Vagina (tissue), 2 donors: ENCODE data around the gene ETV4. TPM values are rescaled to one million over a fixed set of nuclear protein-coding genes. Genes with fewer than 3 reads are reported as not detected.

Source experiments
- DNase-seq, 2 donors: peaks; one replicate each; pipeline ENCODE4 v3.0.0-alpha.2; 2017; ENCODE audit errors: extremely low spot score in 2 of 2
- H3K27ac ChIP-seq: fragments of 200-600 bp; sonication (generic); one replicate; pipeline ENCODE4 v1.5.1; 2019
- H3K27me3 ChIP-seq: fragments of 200-600 bp; sonication (generic); one replicate; pipeline ENCODE4 v1.5.1; 2019
- H3K36me3 ChIP-seq, 2 donors: fragments of 200-600 bp; sonication (generic); one replicate each; pipeline ENCODE4 v1.5.1; 2017 to 2019
- H3K4me1 ChIP-seq: fragments of 200-600 bp; sonication (generic); one replicate; pipeline ENCODE4 v1.5.1; 2019
- H3K4me3 ChIP-seq, 2 donors: fragments of 200-600 bp; sonication (generic); 1 replicate in 1 of 2; 2 replicates in 1 of 2; pipeline ENCODE4 v1.5.1; 2016 to 2019
- H3K9me3 ChIP-seq: fragments of 200-600 bp; sonication (generic); one replicate; pipeline ENCODE4 v1.5.1; 2019
- CTCF ChIP-seq, 3 experiments: fragments of 450-650 bp in 2 of 3; fragments of 200-600 bp in 1 of 3; sonication (generic) in 1 of 3; IDR thresholded peaks; one replicate each; pipeline ENCODE4 v1.5.1; 2017 to 2019; ENCODE audit warnings: antibody characterized with exemption in 3 of 3, mild to moderate bottlenecking in 2 of 3, moderate library complexity in 2 of 3
- POLR2A ChIP-seq, 2 donors: fragments of 450-650 bp; IDR thresholded peaks; one replicate each; pipeline ENCODE4 v1.6.1; 2017; ENCODE audit warnings: antibody characterized with exemption in 2 of 2, mild to moderate bottlenecking in 2 of 2, moderate library complexity in 2 of 2
- POLR2AphosphoS5 ChIP-seq, 2 donors: sonication (generic); formaldehyde crosslinking; IDR thresholded peaks; one replicate each; pipeline ENCODE4 v1.9.0; 2017; ENCODE audit warnings: antibody characterized with exemption in 2 of 2, mild to moderate bottlenecking in 2 of 2, low read depth in 1 of 2; ENCODE audit not compliant: insufficient read depth in 1 of 2
- intact Hi-C: fragments of 100-400 bp; cut with DNase I; formaldehyde crosslinking; loops from one replicate; pipeline ENCODE4 v1.15.1; 2023
- total RNA-seq: library from RNA; depleted of rRNA; stranded (reverse); fragments of >200 nt; gene quantifications from one replicate; pipeline ENCODE4 v1.2.3, GENCODE V29; 2016

The ETV4 gene
- total RNA-seq, 1 donor from 2014 or later, result 5.4 TPM

DNA sequence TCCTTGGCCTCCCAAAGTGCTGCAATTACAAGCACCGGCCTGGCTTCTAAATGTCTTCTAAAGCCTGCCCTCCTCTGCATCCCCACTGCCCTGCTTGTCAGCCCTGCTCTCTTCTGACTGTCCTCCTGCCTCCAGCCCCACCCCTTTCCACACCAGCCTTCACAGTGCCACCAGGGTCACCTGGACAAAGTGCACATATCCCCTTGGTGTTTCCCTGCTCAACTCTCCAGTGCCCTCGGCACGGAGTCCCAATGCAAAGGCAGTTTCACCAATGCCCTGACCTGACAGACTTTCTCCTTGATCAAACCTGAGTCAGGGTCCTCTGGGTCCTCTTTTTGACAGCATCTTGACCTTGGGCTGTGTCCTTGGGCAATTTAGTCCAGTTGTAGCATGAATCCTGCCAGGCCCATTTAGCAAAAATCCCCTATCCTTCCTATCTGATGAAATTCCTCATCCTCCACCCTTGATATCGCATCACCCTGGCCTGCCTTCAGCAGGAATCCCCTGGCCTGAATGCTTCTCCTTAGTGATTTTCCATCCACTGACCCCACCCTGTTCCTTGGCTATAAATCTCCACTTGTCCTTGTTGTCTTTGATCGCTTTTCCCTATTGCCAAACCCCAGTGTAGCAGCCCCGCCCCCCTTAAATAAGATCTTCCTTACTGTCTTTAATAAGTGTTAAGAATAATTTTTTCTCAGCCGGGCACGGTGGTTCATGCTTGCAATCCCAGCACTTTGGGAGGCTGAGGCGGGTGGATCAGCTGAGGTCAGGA is 42.7 kb upstream of the ETV4 start:
- Histone ChIP-seq H3K4me1 (peaks cover 29% of the 10 kb centered on the region), H3K27ac (no peak overlapping the region), H3K9me3 (no peaks in the 10 kb centered on the region), H3K4me3 (no peak overlapping the region), H3K36me3 (no peaks in the 10 kb centered on the region), H3K27me3 (no peaks in the 10 kb centered on the region)
- intact Hi-C loops, result no loop called here
- TF ChIP-seq CTCF (IDR thresholded peaks at IDR 0.05), result no peak
- TF ChIP-seq POLR2A (IDR thresholded peaks at IDR 0.05), result no peak
- no peak for TF ChIP-seq POLR2AphosphoS5 (IDR thresholded peaks at IDR 0.05; ENCODE audit: insufficient read depth in 1 of 2, low read depth in 1 of 2)
- DNase-seq, result no peak

DNA sequence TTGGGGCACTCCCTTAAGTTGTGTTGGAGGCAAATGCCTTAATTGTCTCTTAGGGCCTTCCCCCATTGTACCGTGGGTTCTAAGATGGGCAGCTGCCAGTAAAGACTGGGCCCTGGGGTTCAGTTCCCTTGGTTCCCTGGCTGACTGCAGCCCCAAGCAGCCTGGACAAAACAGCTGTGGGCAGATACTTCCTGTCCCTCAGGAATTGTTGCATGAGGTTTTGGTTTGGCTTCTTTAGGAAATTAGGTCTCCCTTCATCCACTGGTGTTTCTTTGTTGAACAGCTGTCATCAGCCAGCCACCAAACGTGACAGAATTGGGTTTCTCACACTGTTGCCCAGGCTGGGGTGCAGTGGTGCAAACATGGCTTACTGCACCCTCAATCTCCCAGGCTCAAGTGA is 42.0 kb upstream of the ETV4 start:
- H3K27me3 ChIP-seq, result no peaks in the 10 kb centered on the region
- peaks cover 29% of the 10 kb centered on the region for H3K4me1 ChIP-seq
- no peak for DNase-seq
- H3K4me3 ChIP-seq, result no peak overlapping the region
- intact Hi-C loops, result no loop called here
- no peak overlapping the region for H3K27ac ChIP-seq
- no peaks in the 10 kb centered on the region for H3K36me3 ChIP-seq
- TF ChIP-seq CTCF (IDR thresholded peaks at IDR 0.05) (no peak), POLR2AphosphoS5 (IDR thresholded peaks at IDR 0.05; ENCODE audit: insufficient read depth in 1 of 2, low read depth in 1 of 2) (no peak)
- no peaks in the 10 kb centered on the region for H3K9me3 ChIP-seq

GRCh38 chr17:43587647-43588046 is 41.5 kb upstream of the ETV4 start:
- TF ChIP-seq POLR2AphosphoS5 (IDR thresholded peaks at IDR 0.05; ENCODE audit: insufficient read depth in 1 of 2, low read depth in 1 of 2) (no peak), CTCF (IDR thresholded peaks at IDR 0.05) (no peak), POLR2A (IDR thresholded peaks at IDR 0.05) (no peak)
- H3K36me3 ChIP-seq, result no peaks in the 10 kb centered on the region
- no peaks in the 10 kb centered on the region for H3K9me3 ChIP-seq
- no peak overlapping the region for H3K4me3 ChIP-seq
- no peak overlapping the region for H3K27ac ChIP-seq
- H3K4me1 ChIP-seq, result peaks cover 28% of the 10 kb centered on the region
- DNase-seq, result no peak
- H3K27me3 ChIP-seq, result no peaks in the 10 kb centered on the region
- intact Hi-C loops, result no loop called here

- TF ChIP-seq CTCF (IDR thresholded peaks at IDR 0.05), result no peak
- no peak for TF ChIP-seq POLR2AphosphoS5 (IDR thresholded peaks at IDR 0.05; ENCODE audit: insufficient read depth in 1 of 2, low read depth in 1 of 2)
- no peak for TF ChIP-seq POLR2A (IDR thresholded peaks at IDR 0.05)
- Histone ChIP-seq H3K36me3 (no peaks in the 10 kb centered on the region), H3K27ac (no peak overlapping the region), H3K27me3 (no peaks in the 10 kb centered on the region), H3K4me1 (peaks cover 8% of the 10 kb centered on the region), H3K9me3 (no peaks in the 10 kb centered on the region), H3K4me3 (no peak overlapping the region)
- intact Hi-C loops, result no loop called here
- no peak for DNase-seq
These were observed 38.5 kb upstream of the ETV4 start for GRCh38 chr17:43584666-43585102.

GRCh38 chr17:43583332-43583731 is 37.2 kb upstream of the ETV4 start:
- no peaks in the 10 kb centered on the region for H3K36me3 ChIP-seq
- intact Hi-C loops, result no loop called here
- DNase-seq, result no peak
- no peaks in the 10 kb centered on the region for H3K27me3 ChIP-seq
- peaks cover 10% of the 10 kb centered on the region for H3K4me1 ChIP-seq
- H3K4me3 ChIP-seq, result no peak overlapping the region
- H3K9me3 ChIP-seq, result no peaks in the 10 kb centered on the region
- H3K27ac ChIP-seq, result no peak overlapping the region
- TF ChIP-seq POLR2AphosphoS5 (IDR thresholded peaks at IDR 0.05; ENCODE audit: insufficient read depth in 1 of 2, low read depth in 1 of 2) (no peak), POLR2A (IDR thresholded peaks at IDR 0.05) (no peak), CTCF (IDR thresholded peaks at IDR 0.05) (no peak)
